H9 (cell line): ENCODE measurements around the gene PPIF. TPM values are rescaled to one million over a fixed set of nuclear protein-coding genes. Genes with fewer than 3 reads are reported as not detected.

Source experiments
- DNase-seq: peaks from one replicate; pipeline ENCODE4 v3.0.0-alpha.2; 2017
- H2AFZ ChIP-seq: one replicate; pipeline ENCODE4 v1.6.1; 2013; ENCODE audit warnings: mild to moderate bottlenecking, low read length, control low read depth, moderate library complexity
- H2AK5ac ChIP-seq: 2 replicates; pipeline ENCODE4 v1.6.1; 2013; ENCODE audit warnings: low read length, control low read depth, mixed read lengths; ENCODE audit not compliant: insufficient read length
- H2BK120ac ChIP-seq: one replicate; pipeline ENCODE4 v1.6.1; 2013; ENCODE audit warnings: low read depth, mild to moderate bottlenecking, low read length, control low read depth, inconsistent platforms; ENCODE audit not compliant: poor library complexity, severe bottlenecking
- H2BK12ac ChIP-seq: 2 replicates; pipeline ENCODE4 v1.6.1; 2013; ENCODE audit warnings: low read length, control low read depth, mixed read lengths, low read depth; ENCODE audit not compliant: insufficient read length
- H2BK15ac ChIP-seq: 2 replicates; pipeline ENCODE4 v1.6.1; 2013; ENCODE audit warnings: low read depth, low read length, control low read depth
- H2BK20ac ChIP-seq: one replicate; pipeline ENCODE4 v1.6.1; 2013; ENCODE audit warnings: low read depth, mild to moderate bottlenecking, low read length, control low read depth, inconsistent platforms; ENCODE audit not compliant: poor library complexity, severe bottlenecking
- H2BK5ac ChIP-seq: 2 replicates; pipeline ENCODE4 v1.6.1; 2013; ENCODE audit warnings: low read length, control low read depth, mixed read lengths; ENCODE audit not compliant: insufficient read length
- H3K14ac ChIP-seq: 2 replicates; pipeline ENCODE4 v1.6.1; 2013; ENCODE audit warnings: low read length, control low read depth; ENCODE audit not compliant: insufficient read depth
- H3K18ac ChIP-seq: 2 replicates; pipeline ENCODE4 v1.6.1; 2013; ENCODE audit warnings: low read depth, mild to moderate bottlenecking, mixed read lengths, low read length, control low read depth; ENCODE audit not compliant: insufficient read length
- H3K23ac ChIP-seq: 2 replicates; pipeline ENCODE4 v1.6.1; 2013; ENCODE audit warnings: low read length, control low read depth, mixed read lengths, low read depth; ENCODE audit not compliant: insufficient read length
- H3K23me2 ChIP-seq: 2 replicates; pipeline ENCODE4 v1.6.1; 2013; ENCODE audit warnings: low read depth, mild to moderate bottlenecking, mixed read lengths, low read length, control low read depth; ENCODE audit not compliant: insufficient read length, poor library complexity, severe bottlenecking
- H3K27ac ChIP-seq: 2 replicates; pipeline ENCODE4 v1.5.1; 2013; ENCODE audit warnings: low read length, control low read depth, mixed read lengths, low read depth; ENCODE audit not compliant: insufficient read length
- H3K27me3 ChIP-seq: 2 replicates; pipeline ENCODE4 v1.6.1; 2013; ENCODE audit warnings: low read length, control low read depth, inconsistent platforms; ENCODE audit not compliant: insufficient read depth
- H3K4ac ChIP-seq: 2 replicates; pipeline ENCODE4 v1.6.1; 2013; ENCODE audit warnings: low read depth, mild to moderate bottlenecking, control low read depth, inconsistent platforms, low read length, moderate library complexity
- H3K4me1 ChIP-seq: 2 replicates; pipeline ENCODE4 v1.6.1; 2013; ENCODE audit warnings: low read length, control low read depth, inconsistent platforms; ENCODE audit not compliant: insufficient read depth
- H3K4me2 ChIP-seq: 2 replicates; pipeline ENCODE4 v1.6.1; 2013; ENCODE audit warnings: low read length, control low read depth, mixed read lengths; ENCODE audit not compliant: insufficient read length, insufficient read depth
- H3K56ac ChIP-seq: 2 replicates; pipeline ENCODE4 v1.6.1; 2013; ENCODE audit warnings: low read depth, mild to moderate bottlenecking, mixed read lengths, low read length, control low read depth; ENCODE audit not compliant: insufficient read length
- H3K79me1 ChIP-seq: 2 replicates; pipeline ENCODE4 v1.6.1; 2013; ENCODE audit warnings: low read depth, mild to moderate bottlenecking, moderate library complexity, low read length, control low read depth, inconsistent platforms; ENCODE audit not compliant: insufficient read depth, poor library complexity, severe bottlenecking
- H3K79me2 ChIP-seq: 2 replicates; pipeline ENCODE4 v1.6.1; 2013; ENCODE audit warnings: low read length, control low read depth, inconsistent platforms; ENCODE audit not compliant: insufficient read depth
- H3K9ac ChIP-seq: 2 replicates; pipeline ENCODE4 v1.6.1; 2013; ENCODE audit warnings: low read length, control low read depth, mixed read lengths; ENCODE audit not compliant: insufficient read length; ENCODE audit errors: extremely low read depth
- H3K9me3 ChIP-seq: one replicate; pipeline ENCODE4 v1.6.1; 2013; ENCODE audit warnings: low read depth, low read length, inconsistent platforms; ENCODE audit not compliant: control insufficient read depth
- H3T11ph ChIP-seq: one replicate; pipeline ENCODE4 v1.6.1; 2013; ENCODE audit warnings: mild to moderate bottlenecking, low read length, control low read depth, inconsistent platforms
- H4K20me1 ChIP-seq: one replicate; pipeline ENCODE4 v1.6.1; 2013; ENCODE audit not compliant: control insufficient read depth, insufficient read length, insufficient read depth
- H4K5ac ChIP-seq: 2 replicates; pipeline ENCODE4 v1.6.1; 2013; ENCODE audit warnings: low read depth, mild to moderate bottlenecking, mixed read lengths, low read length, control low read depth; ENCODE audit not compliant: insufficient read length
- H4K8ac ChIP-seq: replicated peaks from 2 replicates; pipeline ENCODE4 v1.6.1; 2013; ENCODE audit warnings: low read length, control low read depth, mixed read lengths, low read depth; ENCODE audit not compliant: insufficient read length
- H4K91ac ChIP-seq: 2 replicates; pipeline ENCODE4 v1.6.1; 2013; ENCODE audit warnings: low read depth, mild to moderate bottlenecking, moderate library complexity, mixed read lengths, low read length, control low read depth; ENCODE audit not compliant: insufficient read length
- H3K27ac Mint-ChIP-seq, 3 experiments: 2 replicates in 2 of 3; 3 replicates in 1 of 3; pipeline ENCODE4 v1.8.0; 2020 to 2021; ENCODE audit warnings: mixed read lengths in 3 of 3, mild to moderate bottlenecking in 1 of 3, moderate library complexity in 1 of 3
- H3K27me3 Mint-ChIP-seq: 2 replicates; pipeline ENCODE4 v1.8.0; 2021; ENCODE audit warnings: low read depth, mild to moderate bottlenecking, moderate library complexity, mixed read lengths
- H3K36me3 Mint-ChIP-seq, 3 experiments: 2 replicates in 2 of 3; 3 replicates in 1 of 3; pipeline ENCODE4 v1.8.0; 2020 to 2021; ENCODE audit warnings: low read depth in 3 of 3, mixed read lengths in 3 of 3; ENCODE audit not compliant: insufficient read depth in 1 of 3
- H3K4me1 Mint-ChIP-seq, 2 experiments: 2 replicates each; pipeline ENCODE4 v1.8.0; 2020; ENCODE audit warnings: mixed read lengths in 2 of 2
- H3K4me3 Mint-ChIP-seq, 2 experiments: 2 replicates in 1 of 2; 3 replicates in 1 of 2; pipeline ENCODE4 v1.8.0; 2020 to 2021; ENCODE audit warnings: mild to moderate bottlenecking in 2 of 2, mixed read lengths in 2 of 2, moderate library complexity in 1 of 2
- H3K9me3 Mint-ChIP-seq, 2 experiments: 2 replicates in 1 of 2; 3 replicates in 1 of 2; pipeline ENCODE4 v1.8.0; 2020; ENCODE audit warnings: mild to moderate bottlenecking in 2 of 2, mixed read lengths in 2 of 2, moderate library complexity in 1 of 2
- CTCF ChIP-seq: fragments of 200-600 bp; sonication (generic); conservative IDR thresholded peaks from 3 replicates; pipeline ENCODE4 v1.8.0; 2021; ENCODE audit warnings: antibody characterized with exemption, mild to moderate bottlenecking
- WGBS: extraction: QIAGEN DNeasy Blood & Tissue Kit; methylation state at CpG from one replicate; pipeline ENCODE4 v1.1.7; 2013; ENCODE audit warnings: missing lambda C conversion rate, low lambda C conversion rate, mixed read lengths; ENCODE audit not compliant: insufficient read length; ENCODE audit errors: extremely low coverage; 5-methylcytosine and 5-hydroxymethylcytosine counted together
- total RNA-seq: library from RNA; stranded (reverse); gene quantifications from 2 replicates; pipeline ENCODE4 v1.2.1, GENCODE V29; 2021

Gene PPIF
- total RNA-seq, 1 experiment from 2014 or later = 79.7 TPM

DNA sequence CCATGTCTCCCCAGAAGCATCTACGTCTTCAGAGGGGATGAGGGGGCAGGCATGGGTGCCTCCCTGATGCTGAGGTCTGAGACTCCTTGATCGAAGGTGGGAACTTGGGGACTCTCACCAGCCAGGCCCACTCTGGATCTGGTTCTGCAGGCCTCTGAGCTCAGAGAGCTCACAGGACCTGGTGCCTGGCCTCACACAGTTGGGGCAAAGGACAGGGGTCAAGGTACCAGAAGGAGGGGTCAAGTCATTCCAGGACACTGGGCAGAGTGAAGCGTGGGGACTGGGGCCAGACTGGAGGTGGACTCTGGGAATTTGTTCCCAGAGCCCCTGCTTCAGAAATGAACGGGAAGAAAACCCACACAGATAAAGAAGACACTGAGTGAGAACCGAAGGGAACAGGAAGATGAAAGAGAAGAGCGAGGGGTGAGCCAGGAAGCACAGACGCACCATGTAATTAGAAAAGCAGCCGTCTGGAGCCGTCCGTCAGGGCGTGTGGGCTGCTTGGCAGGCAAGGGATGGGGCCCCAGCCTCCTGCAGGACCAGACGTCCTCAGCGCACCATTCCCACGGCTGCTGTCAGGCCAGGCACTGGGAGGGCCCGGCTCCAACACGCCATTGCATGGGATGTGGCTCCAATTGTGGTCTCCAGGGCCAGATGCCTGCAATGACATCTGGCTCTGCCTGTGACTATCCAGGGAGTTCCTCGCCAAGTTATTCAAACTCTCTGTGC lies 50.5 kb downstream of the PPIF start:
- Histone ChIP-seq H3T11ph (no peak overlapping the region), H4K5ac (no peak overlapping the region), H2BK12ac (no peak overlapping the region), H3K4me1 (no peaks in the 10 kb centered on the region), H3K79me2 (no peaks in the 10 kb centered on the region), H3K9ac (no peak overlapping the region), H3K4me2 (no peak overlapping the region), H2BK20ac (no peak overlapping the region), H3K14ac (no peak overlapping the region), H3K9me3 (no peaks in the 10 kb centered on the region), H2AFZ (no peak overlapping the region), H3K27ac (no peak overlapping the region), H3K79me1 (no peaks in the 10 kb centered on the region), H4K91ac (no peak overlapping the region), H3K27me3 (no peaks in the 10 kb centered on the region), H2AK5ac (no peak overlapping the region), H3K23ac (no peak overlapping the region), H2BK5ac (no peak overlapping the region), H4K8ac (no peak overlapping the region), H3K56ac (no peak overlapping the region), H3K18ac (no peak overlapping the region), H2BK120ac (no peak overlapping the region), H3K4ac (no peak overlapping the region), H3K23me2 (no peaks in the 10 kb centered on the region), H2BK15ac (no peak overlapping the region), H4K20me1 (no peaks in the 10 kb centered on the region)
- H3K9me3 Mint-ChIP-seq = no peaks in the 10 kb centered on the region
- H3K27me3 Mint-ChIP-seq = peaks cover under 1% of the 10 kb centered on the region
- H3K4me1 Mint-ChIP-seq = peaks cover 15 to 23% of the 10 kb centered on the region in 2 experiments
- no CpG with 5 or more reads among the region's 17 CpGs for WGBS
- DNase-seq = no peak
- H3K27ac Mint-ChIP-seq = no peak overlapping the region
- peaks cover 0 to 2% (median 0%) of the 10 kb centered on the region in 3 experiments; a peak in 2 of 7 replicates for H3K36me3 Mint-ChIP-seq
- no peak overlapping the region for H3K4me3 Mint-ChIP-seq
- no peak for TF ChIP-seq CTCF
